ENCODE data around the gene HHAT.

Gene HHAT

DNA sequence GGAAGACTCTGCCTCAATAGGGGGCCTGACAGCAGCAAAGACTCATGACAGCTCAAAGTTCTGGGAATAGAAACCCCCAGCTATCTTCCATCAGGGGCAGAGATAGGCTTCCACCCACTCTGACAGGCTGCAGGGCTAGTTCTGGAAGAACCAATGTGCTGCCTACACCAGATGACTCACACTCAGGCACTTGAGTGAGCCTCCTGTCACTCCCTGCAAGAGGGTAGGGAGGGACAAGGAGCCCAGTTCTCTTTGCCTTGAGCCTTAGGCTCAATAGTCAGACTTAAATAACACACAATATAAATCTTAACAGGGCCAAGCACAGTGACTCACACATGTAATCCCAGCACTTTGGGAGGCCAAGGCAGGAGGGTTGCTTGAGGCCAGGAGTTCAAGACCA lies 386.4 kb downstream of the HHAT start:
- no peaks in the 10 kb centered on the region for H3K36me3 Mint-ChIP-seq (ENCODE audit: low read depth)
- H3K27ac Mint-ChIP-seq, result no peak overlapping the region
- no peaks in the 10 kb centered on the region for H3K4me1 Mint-ChIP-seq
- H3K9me3 Mint-ChIP-seq, result no peaks in the 10 kb centered on the region
- no peak overlapping the region for H3K4me3 Mint-ChIP-seq
- TF ChIP-seq, protein P1, sequence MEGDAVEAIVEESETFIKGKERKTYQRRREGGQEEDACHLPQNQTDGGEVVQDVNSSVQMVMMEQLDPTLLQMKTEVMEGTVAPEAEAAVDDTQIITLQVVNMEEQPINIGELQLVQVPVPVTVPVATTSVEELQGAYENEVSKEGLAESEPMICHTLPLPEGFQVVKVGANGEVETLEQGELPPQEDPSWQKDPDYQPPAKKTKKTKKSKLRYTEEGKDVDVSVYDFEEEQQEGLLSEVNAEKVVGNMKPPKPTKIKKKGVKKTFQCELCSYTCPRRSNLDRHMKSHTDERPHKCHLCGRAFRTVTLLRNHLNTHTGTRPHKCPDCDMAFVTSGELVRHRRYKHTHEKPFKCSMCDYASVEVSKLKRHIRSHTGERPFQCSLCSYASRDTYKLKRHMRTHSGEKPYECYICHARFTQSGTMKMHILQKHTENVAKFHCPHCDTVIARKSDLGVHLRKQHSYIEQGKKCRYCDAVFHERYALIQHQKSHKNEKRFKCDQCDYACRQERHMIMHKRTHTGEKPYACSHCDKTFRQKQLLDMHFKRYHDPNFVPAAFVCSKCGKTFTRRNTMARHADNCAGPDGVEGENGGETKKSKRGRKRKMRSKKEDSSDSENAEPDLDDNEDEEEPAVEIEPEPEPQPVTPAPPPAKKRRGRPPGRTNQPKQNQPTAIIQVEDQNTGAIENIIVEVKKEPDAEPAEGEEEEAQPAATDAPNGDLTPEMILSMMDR (IDR thresholded peaks at IDR 0.05; ENCODE audit: unreplicated experiment in 3 of 3), result no peak
- no peaks in the 10 kb centered on the region for H3K27me3 Mint-ChIP-seq (ENCODE audit: low read depth)

DNA sequence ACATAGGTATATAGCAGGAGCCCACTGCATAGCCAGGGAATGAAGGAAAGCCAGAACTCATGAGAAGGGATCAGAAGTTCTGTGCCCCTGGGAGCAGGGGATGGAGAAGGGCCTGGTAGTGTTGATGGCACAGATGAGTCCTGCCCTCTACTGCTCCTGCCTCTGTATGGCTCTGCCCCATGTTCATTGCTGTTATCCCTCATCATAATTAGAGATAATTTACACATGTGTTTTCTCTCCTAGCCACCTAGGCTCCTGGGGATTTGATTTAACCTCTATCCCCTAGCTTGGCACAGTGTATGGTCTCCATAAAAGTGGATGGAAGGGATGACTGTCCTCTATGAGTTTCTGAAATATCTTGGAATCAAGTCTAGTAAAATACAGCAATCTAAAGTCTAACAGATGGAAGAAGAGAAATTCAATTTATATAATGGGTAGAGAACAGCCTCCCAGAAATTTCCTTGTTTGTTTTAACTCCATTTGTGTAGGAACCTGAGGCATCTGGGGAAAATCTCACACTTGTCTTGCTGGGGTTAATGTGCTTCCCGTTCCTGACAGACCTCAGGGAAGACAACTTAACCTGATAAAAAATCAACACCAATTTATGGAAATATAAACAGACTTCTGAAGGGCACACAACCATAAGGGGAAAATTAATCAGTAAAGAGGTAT lies 393.8 kb downstream of the HHAT start:
- TF ChIP-seq, protein P1 (IDR thresholded peaks at IDR 0.05; ENCODE audit: unreplicated experiment in 3 of 3), result no peak
- H3K9me3 Mint-ChIP-seq, result no peaks in the 10 kb centered on the region
- peaks cover 13% of the 10 kb centered on the region for H3K27me3 Mint-ChIP-seq (ENCODE audit: low read depth)
- H3K4me3 Mint-ChIP-seq, result no peak overlapping the region
- no peaks in the 10 kb centered on the region for H3K36me3 Mint-ChIP-seq (ENCODE audit: low read depth)
- H3K4me1 Mint-ChIP-seq, result no peaks in the 10 kb centered on the region
- no peak overlapping the region for H3K27ac Mint-ChIP-seq

DNA sequence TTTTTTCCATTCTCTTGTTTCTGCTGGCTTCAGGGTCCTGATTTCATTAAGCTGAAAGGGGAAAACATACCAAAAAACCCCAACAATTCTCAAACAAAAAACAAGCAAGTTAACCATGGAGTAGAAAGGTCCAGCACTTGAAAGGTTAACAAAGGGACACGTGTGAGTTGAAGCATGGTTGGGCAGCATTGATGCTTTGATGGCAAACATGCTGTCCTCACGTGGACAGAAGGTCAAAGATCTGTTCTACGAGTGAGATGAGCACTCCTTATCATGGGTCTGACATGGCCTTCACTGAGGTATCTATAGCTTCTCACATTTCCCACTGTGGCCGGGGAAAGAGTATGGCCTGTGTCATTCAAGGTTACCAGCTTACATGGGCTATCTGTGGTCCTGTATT lies 394.9 kb downstream of the HHAT start:
- Mint-ChIP-seq H3K36me3 (ENCODE audit: low read depth) (no peaks in the 10 kb centered on the region), H3K27ac (no peak overlapping the region)
- TF ChIP-seq, protein P1 (IDR thresholded peaks at IDR 0.05; ENCODE audit: unreplicated experiment in 3 of 3), result no peak

DNA sequence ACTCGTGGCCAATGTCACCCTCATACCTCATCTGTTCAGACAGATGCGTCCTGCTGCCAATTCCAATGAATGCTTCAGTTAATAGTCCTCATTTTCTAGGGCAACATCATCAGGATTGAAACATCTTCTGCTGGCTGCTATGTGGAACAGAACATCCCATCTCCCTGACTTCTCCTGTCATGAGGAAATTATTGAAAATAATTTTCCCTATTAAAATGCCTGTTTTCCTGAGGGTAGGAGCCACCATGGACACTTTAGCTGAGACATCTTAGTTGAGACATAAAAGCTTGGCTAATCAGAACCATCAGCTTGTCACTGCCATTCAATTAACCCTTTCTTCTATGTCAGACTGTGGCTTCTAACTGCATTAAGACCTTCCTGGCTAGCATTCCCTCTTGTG lies 396.1 kb downstream of the HHAT start:
- Mint-ChIP-seq H3K27me3 (ENCODE audit: low read depth) (peaks cover 19% of the 10 kb centered on the region), H3K9me3 (no peaks in the 10 kb centered on the region), H3K27ac (no peak overlapping the region), H3K4me1 (no peaks in the 10 kb centered on the region), H3K4me3 (no peak overlapping the region), H3K36me3 (ENCODE audit: low read depth) (no peaks in the 10 kb centered on the region)
- TF ChIP-seq, protein P1 (IDR thresholded peaks at IDR 0.05; ENCODE audit: unreplicated experiment in 3 of 3), result no peak

More for the DNA sequence above, 394.9 kb downstream of the HHAT start:
- Mint-ChIP-seq H3K9me3 (no peaks in the 10 kb centered on the region), H3K4me3 (no peak overlapping the region), H3K27me3 (ENCODE audit: low read depth) (peaks cover 19% of the 10 kb centered on the region), H3K4me1 (no peaks in the 10 kb centered on the region)
